Hematopoietic multipotent progenitor cell treated with erythropoietin and hydrocortisone succinate and interleukin-3 and kit ligand, for 8 days (in vitro differentiated cells): ENCODE data around the gene PRR20C.
"Not testable (repeated sequence)": the region's sequence is repeated elsewhere in the genome, so short reads cannot be mapped to it uniquely, and the experiment has no call there.

ENCODE experiments used
- DNase-seq: peaks from one replicate; pipeline ENCODE4 v3.0.0-alpha.2; 2015

Gene PRR20C

DNA sequence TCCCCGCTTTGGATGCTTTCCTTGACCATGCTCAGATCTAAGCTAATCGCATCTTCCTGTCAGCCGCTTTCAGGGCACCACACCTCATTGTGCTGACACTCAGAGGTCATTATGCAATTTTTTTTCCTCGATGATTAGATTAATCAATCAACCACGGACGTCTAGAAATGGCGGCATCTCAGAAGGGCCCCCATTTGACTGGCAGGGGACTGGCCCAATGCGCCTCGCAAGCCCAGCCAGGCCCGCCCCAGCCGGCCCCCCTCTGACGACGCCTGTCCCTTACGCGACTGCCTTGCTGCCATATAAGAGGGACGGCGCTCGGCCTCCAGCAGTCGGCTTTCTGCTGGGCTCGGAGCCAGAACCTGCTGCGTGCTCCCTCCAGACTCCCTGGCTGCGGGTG lies at the start of gene PRR20C:
PRR20C (plus strand) TSS at position 301 of the 400 bp plus-strand sequence. CDS start 387 bp downstream, outside the sequence.
- DNase-seq = not testable (repeated sequence)

DNA sequence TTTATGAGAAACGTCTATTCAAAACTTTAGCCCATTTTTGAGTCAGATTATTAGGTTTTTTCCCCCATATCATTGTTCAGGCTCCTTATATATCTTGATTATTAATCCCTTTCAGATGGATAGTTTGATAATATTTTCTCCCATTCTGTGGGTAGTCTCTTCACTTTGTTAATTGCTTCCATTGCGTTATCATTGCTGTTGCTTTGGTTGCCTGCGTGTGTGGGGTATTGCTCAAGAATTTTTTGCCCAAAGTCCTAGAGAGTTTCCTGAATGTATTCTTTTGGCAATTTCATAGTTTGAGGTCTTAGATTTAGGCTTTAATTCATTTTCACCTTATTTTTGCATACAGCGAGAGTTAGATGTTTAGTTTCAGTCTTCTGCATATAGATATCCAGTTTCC lies 38.9 kb upstream of the PRR20C start:
- DNase-seq = no peak

DNA sequence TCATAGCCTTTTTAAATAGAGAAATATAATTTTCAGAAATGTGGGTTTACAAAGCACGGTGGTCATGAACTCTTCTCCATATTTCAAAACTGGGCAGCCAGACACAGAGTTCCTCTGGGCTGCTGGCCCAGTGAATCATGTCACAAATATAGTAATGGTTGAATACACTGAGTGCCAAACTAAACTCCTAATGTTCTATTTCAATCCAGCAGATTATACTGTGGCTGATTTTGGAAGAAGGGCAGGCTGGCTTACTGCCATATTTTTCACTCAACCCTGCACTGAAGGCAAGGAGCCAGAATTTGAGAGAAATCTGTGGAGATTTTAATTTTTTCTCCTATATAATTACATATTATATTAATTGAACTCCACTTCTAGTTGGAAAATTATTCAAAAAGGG lies 30.2 kb upstream of the PRR20C start:
- no peak for DNase-seq

DNA sequence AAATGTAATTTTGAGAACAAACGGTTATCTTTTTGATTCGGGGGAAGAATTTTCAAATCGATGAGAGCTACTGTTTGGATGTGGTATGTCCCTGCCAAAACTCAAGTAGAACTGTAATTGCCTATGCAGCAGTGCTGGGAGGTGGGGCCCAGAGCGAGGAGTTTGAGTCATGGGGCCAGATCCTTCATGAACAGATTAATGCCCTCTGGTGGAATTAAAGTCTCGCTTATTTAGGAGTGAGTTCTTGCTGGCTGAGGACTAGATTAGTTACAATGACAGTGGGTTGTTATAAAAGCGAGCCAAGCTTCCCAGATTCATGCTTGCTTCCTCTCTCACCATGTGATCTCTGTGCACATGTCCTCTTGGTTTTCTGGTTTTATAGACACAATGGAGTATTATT lies 25.0 kb upstream of the PRR20C start:
- no peak for DNase-seq

DNA sequence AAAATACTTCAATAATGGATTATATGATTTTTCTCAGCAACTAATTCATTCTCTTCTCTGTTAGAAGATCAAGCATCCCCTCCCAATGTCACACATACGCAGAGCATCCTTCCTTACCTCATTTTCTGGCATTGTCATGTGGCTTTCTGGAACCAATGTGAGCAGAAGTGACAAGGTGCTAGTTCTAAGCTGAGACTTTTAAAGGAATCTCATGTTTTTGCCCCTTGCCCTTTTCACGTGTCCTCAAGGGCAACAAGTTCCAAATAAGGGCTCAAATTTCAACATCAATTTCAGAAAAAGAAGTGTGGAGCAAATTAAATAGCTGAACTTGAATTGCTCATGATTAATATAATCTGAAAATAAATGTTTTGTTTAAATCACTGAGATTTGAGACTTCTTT lies 17.8 kb upstream of the PRR20C start:
- DNase-seq = no peak

DNA sequence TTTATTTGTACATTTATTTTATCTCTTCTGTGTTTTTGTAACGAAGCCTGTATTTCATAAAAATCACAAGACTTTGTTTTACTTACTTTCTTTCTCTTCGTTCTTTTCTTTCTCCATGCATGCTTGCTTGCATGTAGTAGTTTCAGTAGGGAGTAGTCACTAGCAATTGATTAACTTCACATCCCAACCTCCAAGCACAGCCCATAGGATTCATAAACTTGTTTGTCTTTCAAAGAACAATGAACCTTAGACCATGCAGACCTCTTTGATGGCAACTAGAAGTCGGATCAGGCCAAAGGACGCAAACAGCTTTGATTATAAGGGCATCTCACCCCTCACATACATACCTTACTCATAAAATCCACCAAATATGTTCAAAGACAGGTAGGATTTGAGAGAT lies 16.3 kb upstream of the PRR20C start:
- DNase-seq = no peak

DNA sequence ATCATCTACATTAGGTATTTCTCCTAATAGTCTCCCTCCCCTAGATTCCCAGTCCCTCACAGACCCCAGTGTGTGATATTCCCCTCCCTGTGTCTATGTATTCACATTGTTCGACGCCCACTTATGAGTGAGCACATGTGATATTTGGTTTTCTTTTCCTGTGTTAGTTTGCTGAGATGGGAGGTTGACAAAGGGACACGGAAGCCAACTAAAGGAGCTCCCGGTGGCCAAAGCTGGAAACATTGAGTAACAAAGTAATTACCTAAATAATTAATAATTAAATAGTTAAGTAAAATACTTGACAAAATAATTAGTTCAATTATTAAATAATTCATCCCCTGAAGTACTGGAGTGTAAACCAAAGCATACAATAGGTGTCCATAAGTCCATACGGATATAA lies 14.9 kb upstream of the PRR20C start:
- no peak for DNase-seq

DNA sequence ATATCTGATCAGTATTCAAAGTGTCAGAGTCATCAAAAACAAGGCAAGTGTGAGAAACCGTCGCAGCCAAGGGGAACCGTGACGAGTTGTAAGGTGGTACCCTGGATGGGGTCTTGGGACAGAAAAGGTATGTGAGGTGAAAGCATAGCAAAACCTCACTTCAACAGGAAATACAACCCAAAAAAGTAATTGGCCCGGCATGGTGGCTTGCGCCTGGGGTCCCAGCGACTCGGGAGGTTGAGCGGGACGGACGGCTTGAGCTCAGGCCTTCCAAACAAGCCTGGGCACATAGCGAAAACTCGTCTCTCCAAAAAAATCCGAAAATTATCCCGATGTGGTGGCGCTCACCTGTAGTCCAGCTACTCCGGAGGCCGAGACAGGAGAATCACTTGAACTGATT lies 14.1 kb upstream of the PRR20C start:
- not testable (repeated sequence) for DNase-seq

DNA sequence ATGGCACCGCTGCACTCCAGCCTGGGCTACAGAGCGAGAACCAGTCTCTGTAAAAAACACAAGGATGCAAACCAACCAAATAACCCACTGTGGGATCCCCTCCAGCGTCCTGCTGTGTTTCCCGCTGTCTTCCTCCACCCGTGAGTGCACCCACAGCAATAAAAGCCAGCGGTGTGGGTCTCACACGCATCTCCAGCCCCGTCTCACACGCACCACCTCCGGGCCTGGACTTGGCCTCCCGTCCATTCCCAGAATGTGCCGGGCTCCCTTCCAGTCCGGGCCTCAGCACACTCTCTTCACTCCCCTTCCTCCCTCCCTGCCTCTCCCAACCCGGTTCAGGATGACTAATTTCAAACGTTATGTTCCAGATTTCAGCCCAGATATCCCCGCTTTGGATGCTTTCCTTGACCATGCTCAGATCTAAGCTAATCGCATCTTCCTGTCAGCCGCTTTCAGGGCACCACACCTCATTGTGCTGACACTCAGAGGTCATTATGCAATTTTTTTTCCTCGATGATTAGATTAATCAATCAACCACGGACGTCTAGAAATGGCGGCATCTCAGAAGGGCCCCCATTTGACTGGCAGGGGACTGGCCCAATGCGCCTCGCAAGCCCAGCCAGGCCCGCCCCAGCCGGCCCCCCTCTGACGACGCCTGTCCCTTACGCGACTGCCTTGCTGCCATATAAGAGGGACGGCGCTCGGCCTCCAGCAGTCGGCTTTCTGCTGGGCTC lies 13.5 kb upstream of the PRR20C start, which contains the start of gene PRR20A:
PRR20A (plus strand) TSS at position 684 of the 734 bp plus-strand sequence. CDS start 387 bp downstream, outside the sequence.
- DNase-seq = not testable (repeated sequence)

DNA sequence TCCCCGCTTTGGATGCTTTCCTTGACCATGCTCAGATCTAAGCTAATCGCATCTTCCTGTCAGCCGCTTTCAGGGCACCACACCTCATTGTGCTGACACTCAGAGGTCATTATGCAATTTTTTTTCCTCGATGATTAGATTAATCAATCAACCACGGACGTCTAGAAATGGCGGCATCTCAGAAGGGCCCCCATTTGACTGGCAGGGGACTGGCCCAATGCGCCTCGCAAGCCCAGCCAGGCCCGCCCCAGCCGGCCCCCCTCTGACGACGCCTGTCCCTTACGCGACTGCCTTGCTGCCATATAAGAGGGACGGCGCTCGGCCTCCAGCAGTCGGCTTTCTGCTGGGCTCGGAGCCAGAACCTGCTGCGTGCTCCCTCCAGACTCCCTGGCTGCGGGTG lies 6.7 kb upstream of the PRR20C start, which contains the start of gene PRR20B:
PRR20B (plus strand) TSS at position 301 of the 400 bp plus-strand sequence. CDS start 387 bp downstream, outside the sequence.
- not testable (repeated sequence) for DNase-seq

DNA sequence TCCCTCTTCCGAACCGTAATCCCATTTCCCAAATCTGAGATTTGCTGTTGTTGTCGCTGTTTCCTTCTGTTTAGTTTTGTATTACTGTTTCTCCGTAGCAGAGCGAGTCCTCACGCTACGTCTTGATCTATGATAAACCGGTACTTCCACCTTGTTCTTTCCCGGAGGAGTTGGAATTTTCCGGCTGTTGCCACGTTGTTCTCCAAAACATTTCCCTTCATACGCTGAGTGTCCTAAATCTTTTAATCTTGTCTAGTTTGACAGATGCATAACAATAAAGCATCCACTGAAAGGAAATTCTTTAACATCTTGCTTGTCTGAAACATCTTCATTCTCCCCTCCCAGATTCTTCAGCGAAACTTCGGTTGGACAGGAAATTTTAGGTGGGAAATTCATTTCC lies 5.8 kb upstream of the PRR20C start:
- not testable (repeated sequence) for DNase-seq

DNA sequence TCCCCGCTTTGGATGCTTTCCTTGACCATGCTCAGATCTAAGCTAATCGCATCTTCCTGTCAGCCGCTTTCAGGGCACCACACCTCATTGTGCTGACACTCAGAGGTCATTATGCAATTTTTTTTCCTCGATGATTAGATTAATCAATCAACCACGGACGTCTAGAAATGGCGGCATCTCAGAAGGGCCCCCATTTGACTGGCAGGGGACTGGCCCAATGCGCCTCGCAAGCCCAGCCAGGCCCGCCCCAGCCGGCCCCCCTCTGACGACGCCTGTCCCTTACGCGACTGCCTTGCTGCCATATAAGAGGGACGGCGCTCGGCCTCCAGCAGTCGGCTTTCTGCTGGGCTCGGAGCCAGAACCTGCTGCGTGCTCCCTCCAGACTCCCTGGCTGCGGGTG lies 6.5 kb downstream of the PRR20C start, which contains the start of gene PRR20D:
PRR20D (plus strand) TSS at position 301 of the 400 bp plus-strand sequence. CDS start 387 bp downstream, outside the sequence.
- DNase-seq = not testable (repeated sequence)

DNA sequence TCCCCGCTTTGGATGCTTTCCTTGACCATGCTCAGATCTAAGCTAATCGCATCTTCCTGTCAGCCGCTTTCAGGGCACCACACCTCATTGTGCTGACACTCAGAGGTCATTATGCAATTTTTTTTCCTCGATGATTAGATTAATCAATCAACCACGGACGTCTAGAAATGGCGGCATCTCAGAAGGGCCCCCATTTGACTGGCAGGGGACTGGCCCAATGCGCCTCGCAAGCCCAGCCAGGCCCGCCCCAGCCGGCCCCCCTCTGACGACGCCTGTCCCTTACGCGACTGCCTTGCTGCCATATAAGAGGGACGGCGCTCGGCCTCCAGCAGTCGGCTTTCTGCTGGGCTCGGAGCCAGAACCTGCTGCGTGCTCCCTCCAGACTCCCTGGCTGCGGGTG lies 13.0 kb downstream of the PRR20C start, which contains the start of gene PRR20E:
PRR20E (plus strand) TSS at position 301 of the 400 bp plus-strand sequence. CDS start 387 bp downstream, outside the sequence.
- DNase-seq = not testable (repeated sequence)

DNA sequence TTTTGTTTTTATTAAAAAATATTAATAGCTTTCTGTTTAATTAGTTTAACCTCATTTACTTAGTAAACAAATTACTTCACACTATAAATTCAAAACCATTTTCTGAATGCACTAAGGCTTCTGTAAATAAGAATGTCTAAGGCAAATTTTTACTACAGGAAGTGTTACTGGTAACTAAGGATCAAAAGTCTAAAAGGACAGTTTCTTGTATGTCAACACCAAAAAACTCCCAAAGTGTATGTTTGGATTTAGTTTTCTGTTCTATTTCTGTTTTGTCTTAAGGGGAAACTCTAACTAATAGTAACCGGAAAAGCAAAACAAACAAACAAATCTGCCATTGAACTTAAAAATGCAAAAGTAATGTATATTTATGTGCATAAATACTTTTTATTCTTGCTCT lies 37.8 kb downstream of the PRR20C start:
- no peak for DNase-seq
